ENCODE measurements around the gene NUMA1. TPM values are rescaled to one million over a fixed set of nuclear protein-coding genes. Genes with fewer than 3 reads are reported as not detected.

NUMA1 gene
- total RNA-seq, 3 donors from 2014 or later (not counting 1 experiment from before 2014, with no cell fraction given): 261 to 290 (median 262) TPM

DNA sequence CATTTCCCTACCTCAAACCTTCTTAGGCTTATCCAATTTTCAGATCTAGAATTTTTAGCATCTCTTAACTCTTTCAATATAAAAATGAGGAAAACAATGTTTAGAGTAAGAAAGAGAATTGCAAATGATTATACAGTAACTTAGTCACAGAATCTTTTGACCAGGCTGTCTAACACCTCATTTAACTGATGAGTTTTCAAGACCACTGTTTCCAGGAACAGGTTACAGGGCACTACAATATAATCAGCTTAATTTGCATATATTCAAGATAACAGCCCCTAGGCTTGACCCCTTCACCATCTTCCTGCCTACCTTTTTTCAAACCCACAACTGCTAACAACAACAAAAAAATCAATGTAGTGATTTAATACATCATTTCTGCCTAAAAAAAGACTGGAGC, 12.7 kb downstream of the NUMA1 start:
- no peaks in the 10 kb centered on the region for H3K9me3 Mint-ChIP-seq
- Histone ChIP-seq H3K4me3 (ENCODE audit: low read length) (no peak overlapping the region), H3K36me3 (ENCODE audit: control insufficient read depth, insufficient read depth, low read length) (peaks cover 2% of the 10 kb centered on the region), H3K27me3 (ENCODE audit: control insufficient read depth, insufficient read depth, low read length) (no peaks in the 10 kb centered on the region), H3K4me1 (ENCODE audit: control insufficient read depth, insufficient read depth, low read length) (peaks cover 34% of the 10 kb centered on the region), H3K27ac (ENCODE audit: low read length) (peak overlapping the region; percentile 26), H3K9me3 (ENCODE audit: control insufficient read depth, insufficient read depth, low read length) (no peaks in the 10 kb centered on the region)
- peak overlapping the region; percentile 57 for H3K4me3 Mint-ChIP-seq
- H3K27ac Mint-ChIP-seq: peak overlapping the region; percentile 86 to 96
- no peaks in the 10 kb centered on the region for H3K36me3 Mint-ChIP-seq
- intact Hi-C loops (cut with micrococcal nuclease): no loop called here
- TF ChIP-seq, protein P1, sequence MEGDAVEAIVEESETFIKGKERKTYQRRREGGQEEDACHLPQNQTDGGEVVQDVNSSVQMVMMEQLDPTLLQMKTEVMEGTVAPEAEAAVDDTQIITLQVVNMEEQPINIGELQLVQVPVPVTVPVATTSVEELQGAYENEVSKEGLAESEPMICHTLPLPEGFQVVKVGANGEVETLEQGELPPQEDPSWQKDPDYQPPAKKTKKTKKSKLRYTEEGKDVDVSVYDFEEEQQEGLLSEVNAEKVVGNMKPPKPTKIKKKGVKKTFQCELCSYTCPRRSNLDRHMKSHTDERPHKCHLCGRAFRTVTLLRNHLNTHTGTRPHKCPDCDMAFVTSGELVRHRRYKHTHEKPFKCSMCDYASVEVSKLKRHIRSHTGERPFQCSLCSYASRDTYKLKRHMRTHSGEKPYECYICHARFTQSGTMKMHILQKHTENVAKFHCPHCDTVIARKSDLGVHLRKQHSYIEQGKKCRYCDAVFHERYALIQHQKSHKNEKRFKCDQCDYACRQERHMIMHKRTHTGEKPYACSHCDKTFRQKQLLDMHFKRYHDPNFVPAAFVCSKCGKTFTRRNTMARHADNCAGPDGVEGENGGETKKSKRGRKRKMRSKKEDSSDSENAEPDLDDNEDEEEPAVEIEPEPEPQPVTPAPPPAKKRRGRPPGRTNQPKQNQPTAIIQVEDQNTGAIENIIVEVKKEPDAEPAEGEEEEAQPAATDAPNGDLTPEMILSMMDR (IDR thresholded peaks at IDR 0.05): no peak
- ATAC-seq: no peak
- no peak for DNase-seq
- peaks cover 65 to 69% of the 10 kb centered on the region in 2 donors for H3K4me1 Mint-ChIP-seq
- no peaks in the 10 kb centered on the region for H3K27me3 Mint-ChIP-seq (ENCODE audit: low read depth in 2 of 2)

DNA sequence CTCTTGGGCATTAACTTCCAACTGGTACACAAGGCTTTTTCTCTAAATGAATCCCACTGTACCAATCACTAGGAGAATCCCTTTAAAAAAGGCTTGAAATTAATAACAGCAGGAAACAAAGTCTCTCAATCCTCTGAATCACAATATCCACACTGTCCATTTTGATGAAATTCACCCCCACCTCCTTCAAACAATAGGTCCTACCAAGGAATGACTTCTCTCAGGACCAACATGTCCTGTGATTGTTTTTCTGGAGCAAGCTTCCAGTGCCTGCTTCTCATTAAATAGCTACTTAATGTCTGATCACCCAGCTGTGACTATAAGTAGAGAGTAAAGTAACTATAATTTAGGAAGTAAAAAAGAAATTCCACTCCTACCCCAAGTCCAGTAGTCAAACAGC, 13.1 kb downstream of the NUMA1 start:
- Mint-ChIP-seq H3K27me3 (ENCODE audit: low read depth in 2 of 2) (no peaks in the 10 kb centered on the region), H3K9me3 (no peaks in the 10 kb centered on the region), H3K4me1 (peaks cover 61 to 65% of the 10 kb centered on the region in 2 donors), H3K36me3 (no peaks in the 10 kb centered on the region), H3K4me3 (peak overlapping the region; percentile 57), H3K27ac (peak overlapping the region; percentile 86 to 96)
- intact Hi-C loops (cut with micrococcal nuclease): no loop called here
- no peaks in the 10 kb centered on the region for H3K27me3 ChIP-seq (ENCODE audit: control insufficient read depth, insufficient read depth, low read length)
- TF ChIP-seq, protein P1 (IDR thresholded peaks at IDR 0.05): no peak
- H3K9me3 ChIP-seq (ENCODE audit: control insufficient read depth, insufficient read depth, low read length): no peaks in the 10 kb centered on the region
- H3K27ac ChIP-seq (ENCODE audit: low read length): no peak overlapping the region
- DNase-seq (no peak), ATAC-seq (no peak)
- peaks cover 2% of the 10 kb centered on the region for H3K36me3 ChIP-seq (ENCODE audit: control insufficient read depth, insufficient read depth, low read length)
- H3K4me3 ChIP-seq (ENCODE audit: low read length): no peak overlapping the region
- peaks cover 30% of the 10 kb centered on the region for H3K4me1 ChIP-seq (ENCODE audit: control insufficient read depth, insufficient read depth, low read length)

DNA sequence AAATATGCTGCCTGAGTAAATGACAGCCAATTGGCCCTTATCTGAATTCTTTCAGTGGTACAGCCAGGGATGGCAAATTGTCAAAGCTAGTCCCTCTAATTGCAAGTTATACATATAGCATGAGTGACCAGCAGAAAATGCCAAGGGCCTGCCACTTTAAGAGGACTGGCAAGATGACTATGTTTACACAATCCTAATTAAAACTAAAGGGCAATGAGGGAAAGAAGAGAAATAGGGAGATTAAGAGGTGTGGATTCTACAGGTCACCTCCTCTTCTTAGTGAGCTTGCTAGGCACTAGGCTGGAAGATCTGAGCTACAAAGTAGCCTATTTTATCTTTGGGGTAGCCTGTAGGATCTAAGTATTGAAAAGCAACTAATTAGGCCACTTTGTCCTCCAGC, 13.5 kb downstream of the NUMA1 start:
- intact Hi-C loops (cut with micrococcal nuclease): no loop called here
- no peaks in the 10 kb centered on the region for H3K27me3 ChIP-seq (ENCODE audit: control insufficient read depth, insufficient read depth, low read length)
- Mint-ChIP-seq H3K27me3 (ENCODE audit: low read depth in 2 of 2) (no peaks in the 10 kb centered on the region), H3K36me3 (no peaks in the 10 kb centered on the region), H3K27ac (peak overlapping the region; percentile 86 to 96), H3K9me3 (no peaks in the 10 kb centered on the region), H3K4me1 (peaks cover 59 to 63% of the 10 kb centered on the region in 2 donors), H3K4me3 (peak overlapping the region; percentile 57)
- no peaks in the 10 kb centered on the region for H3K9me3 ChIP-seq (ENCODE audit: control insufficient read depth, insufficient read depth, low read length)
- H3K36me3 ChIP-seq (ENCODE audit: control insufficient read depth, insufficient read depth, low read length): peaks cover 4% of the 10 kb centered on the region
- no peak for DNase-seq
- peaks cover 27% of the 10 kb centered on the region for H3K4me1 ChIP-seq (ENCODE audit: control insufficient read depth, insufficient read depth, low read length)
- no peak overlapping the region for H3K27ac ChIP-seq (ENCODE audit: low read length)
- H3K4me3 ChIP-seq (ENCODE audit: low read length): no peak overlapping the region
- no peak for ATAC-seq
- TF ChIP-seq, protein P1 (IDR thresholded peaks at IDR 0.05): no peak

DNA sequence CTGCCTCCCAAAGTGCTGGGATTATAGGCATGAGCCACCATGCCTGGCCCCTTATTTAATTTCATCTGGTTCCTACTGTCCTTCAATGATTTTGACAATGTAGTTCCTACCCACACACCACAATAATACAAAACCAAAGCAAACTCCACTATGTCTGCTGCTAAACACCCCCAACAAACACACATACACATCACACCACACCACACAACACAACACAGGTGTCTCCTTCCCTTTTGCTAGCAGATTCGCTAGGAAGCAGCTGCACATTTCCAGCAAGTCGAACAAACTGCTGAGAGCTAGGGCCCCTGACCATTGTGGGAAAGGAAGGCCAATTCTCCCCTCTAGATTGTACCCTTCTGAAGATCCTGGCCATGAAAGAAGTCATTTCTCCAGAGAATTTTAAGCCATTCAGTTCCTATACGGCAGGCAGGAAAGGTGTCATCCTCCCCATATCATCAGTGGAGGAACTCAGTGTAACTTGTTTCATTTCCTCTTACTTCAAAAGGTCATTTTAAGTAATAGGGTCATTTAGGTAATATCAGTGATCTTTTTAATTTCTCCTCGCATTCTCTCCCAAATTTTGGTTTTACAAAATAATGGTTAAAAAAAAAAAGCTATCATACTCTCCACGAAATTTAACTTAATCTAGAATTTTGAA, 18.5 kb downstream of the NUMA1 start:
- H3K4me1 ChIP-seq (ENCODE audit: control insufficient read depth, insufficient read depth, low read length): no peaks in the 10 kb centered on the region
- Mint-ChIP-seq H3K36me3 (no peaks in the 10 kb centered on the region), H3K27me3 (ENCODE audit: low read depth in 2 of 2) (no peaks in the 10 kb centered on the region), H3K4me1 (peaks cover 11 to 21% of the 10 kb centered on the region in 2 donors), H3K9me3 (no peaks in the 10 kb centered on the region), H3K4me3 (no peak overlapping the region), H3K27ac (peak overlapping the region in 1 of 2 donors; percentile 4)
- no peaks in the 10 kb centered on the region for H3K9me3 ChIP-seq (ENCODE audit: control insufficient read depth, insufficient read depth, low read length)
- ATAC-seq (no peak), DNase-seq (no peak)
- H3K27ac ChIP-seq (ENCODE audit: low read length): no peak overlapping the region
- no peaks in the 10 kb centered on the region for H3K27me3 ChIP-seq (ENCODE audit: control insufficient read depth, insufficient read depth, low read length)
- 74% methylated on average over 4 of the region's 5 CpGs for WGBS (ENCODE audit: insufficient coverage)
- intact Hi-C loops (cut with micrococcal nuclease): no loop called here
- H3K36me3 ChIP-seq (ENCODE audit: control insufficient read depth, insufficient read depth, low read length): peaks cover 12% of the 10 kb centered on the region
- no peak overlapping the region for H3K4me3 ChIP-seq (ENCODE audit: low read length)
- TF ChIP-seq, protein P1 (IDR thresholded peaks at IDR 0.05): no peak
